GM21423 (cell line): Measurements from ENCODE around the gene CDYL.
A peak's percentile ranks its signal among the peaks of the same experiment; 100 is the strongest.

Source experiments
- ATAC-seq: cut with Tn5 transposase; IDR thresholded peaks from one replicate; pipeline ENCODE4 v1.9.1; 2021; ENCODE audit warnings: mild to moderate bottlenecking, moderate library complexity; ENCODE audit not compliant: unreplicated experiment

Gene CDYL

DNA sequence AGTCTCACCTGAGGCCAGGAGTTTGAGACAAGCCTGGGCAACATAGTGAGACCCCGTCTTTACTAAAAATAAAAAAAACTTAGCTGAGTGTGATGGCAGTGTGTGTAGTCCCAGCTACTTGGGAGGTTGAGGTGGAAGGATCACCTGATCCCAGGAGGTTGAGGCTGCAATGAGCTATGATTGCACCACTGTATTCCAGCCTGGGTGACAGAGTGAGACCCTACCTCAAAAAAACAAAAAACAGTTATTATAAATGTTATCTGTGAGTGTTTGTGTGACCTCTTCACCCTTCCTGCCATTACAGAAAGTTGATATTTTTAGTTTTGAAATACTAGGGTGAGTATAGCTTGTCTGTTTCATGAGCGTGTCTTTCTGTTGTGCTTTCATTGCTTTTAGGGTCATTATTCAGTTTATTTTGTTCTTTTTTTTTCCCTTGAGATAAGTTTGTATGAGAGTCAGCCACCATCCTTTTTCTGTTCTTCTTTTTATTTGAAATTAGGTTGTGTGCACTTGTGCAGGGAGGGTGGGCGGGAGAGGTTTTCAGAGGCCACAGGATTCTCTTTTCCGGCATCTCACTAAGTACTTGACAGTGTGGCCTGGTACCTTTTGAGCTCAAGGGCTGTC lies 26.2 kb downstream of the CDYL start:
- peak; percentile 64 for ATAC-seq

DNA sequence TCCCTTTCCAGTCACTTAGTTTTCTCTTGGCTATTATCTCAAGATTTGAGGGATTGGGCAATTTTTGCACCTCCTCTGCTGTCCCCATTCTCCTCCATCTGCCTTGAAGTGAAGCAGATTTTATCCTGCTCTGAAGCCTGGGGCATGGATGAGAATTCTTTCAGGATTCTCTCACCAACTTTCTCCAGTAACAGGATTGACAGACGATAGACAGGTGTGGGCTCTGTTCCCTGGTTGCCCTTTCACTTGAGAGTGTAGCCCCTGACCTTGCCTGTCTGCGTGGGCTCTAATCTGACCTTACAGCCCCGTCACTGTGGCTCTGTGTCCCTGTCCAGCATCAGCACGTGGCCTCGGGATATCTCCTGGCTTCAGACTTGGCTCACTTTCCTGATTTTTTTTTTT lies 27.1 kb downstream of the CDYL start:
- no peak for ATAC-seq

DNA sequence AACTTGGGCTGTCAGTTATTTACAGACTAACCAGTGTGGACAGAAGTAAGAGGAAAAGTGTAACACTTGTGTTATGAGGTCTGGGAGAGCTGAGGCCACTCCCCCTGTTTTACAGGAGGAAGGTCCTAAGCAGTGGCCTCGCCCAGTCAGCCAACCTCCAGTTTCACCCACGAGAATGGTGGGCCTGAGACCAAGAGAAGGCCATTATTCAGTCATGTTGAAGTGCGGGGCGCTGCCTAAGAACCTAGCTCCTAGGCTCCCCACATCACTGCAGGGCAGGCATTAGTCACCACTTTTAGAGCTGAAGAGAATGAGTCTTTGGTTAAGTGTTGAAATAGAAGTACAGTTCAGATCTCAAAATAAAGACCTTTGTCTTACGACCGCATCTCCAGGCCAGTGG lies 27.9 kb downstream of the CDYL start:
- ATAC-seq = no peak

DNA sequence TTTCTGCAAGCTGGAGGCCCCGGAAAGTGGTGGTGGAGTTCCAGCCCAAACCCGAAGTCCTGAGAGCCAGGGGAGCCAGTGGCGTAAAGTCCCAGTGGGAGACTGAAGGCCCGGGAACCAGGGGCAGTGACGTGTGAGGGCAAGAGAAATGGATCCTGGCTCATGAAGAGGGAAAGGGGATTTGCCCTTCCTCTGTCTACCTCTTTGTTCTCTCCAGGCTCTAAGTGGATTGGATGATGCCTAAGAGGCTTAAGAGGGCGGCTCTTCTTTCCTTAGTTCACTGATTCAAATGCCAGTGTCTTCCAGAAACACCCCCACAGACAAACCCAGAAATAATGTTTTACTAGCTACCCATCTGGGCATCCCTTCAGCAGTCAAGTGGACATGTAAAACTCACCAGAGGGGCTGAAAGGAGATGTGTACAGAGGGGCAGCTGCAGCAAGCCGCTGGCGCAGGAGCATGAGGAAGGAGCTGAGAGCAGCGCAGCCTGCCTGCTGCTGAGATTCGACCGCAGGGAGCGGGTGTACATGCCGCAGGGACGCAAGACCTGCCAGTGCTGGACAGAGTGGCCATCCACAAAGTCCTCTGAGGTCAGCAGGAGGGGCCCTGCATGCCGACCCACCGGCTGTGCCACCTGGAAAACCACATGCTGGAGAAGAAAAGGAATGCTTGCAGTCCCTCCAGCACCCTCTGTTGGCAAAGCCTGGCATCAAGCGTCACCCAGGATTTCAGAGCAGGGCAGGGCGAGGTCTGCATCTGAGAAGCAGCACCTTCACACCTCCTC lies 29.5 kb downstream of the CDYL start:
- no peak for ATAC-seq

DNA sequence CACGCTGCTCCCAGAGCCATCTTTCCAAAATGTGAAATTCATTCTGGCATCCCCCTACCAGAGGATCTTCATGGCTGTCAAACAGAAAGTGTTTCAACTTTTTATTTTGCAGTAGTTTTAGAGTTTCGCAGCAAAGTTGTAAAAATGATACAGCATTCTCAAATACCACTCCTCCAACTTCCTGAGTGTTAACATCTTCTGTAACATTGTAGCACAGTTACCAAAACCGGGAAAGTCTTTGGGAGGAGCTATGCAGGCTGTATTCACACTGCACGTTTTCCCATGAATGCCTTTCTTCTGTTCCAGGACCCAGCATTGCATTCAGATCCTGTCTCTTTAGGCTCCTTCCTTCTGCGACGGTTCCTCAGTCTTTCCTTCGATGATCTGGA lies 30.1 kb downstream of the CDYL start:
- no peak for ATAC-seq

DNA sequence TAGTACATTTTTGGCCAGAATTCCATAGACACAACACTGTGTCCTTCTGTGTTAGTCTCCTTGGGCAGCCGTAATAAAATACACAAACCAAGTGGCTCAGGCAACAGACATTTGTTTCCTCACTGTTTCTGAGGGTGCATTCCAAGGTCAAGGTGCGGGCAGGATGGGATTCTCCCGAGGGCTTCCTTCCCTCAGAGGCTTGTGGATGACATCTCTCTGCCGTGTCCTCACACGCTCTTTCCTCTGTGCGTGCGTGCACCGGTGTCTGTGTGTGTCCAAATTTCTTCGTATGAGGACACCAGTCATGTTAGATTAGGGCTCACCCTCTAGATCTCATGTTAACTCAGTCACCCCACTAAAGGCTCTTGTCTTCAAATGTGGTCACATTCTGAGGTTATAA lies 30.6 kb downstream of the CDYL start:
- no peak for ATAC-seq

DNA sequence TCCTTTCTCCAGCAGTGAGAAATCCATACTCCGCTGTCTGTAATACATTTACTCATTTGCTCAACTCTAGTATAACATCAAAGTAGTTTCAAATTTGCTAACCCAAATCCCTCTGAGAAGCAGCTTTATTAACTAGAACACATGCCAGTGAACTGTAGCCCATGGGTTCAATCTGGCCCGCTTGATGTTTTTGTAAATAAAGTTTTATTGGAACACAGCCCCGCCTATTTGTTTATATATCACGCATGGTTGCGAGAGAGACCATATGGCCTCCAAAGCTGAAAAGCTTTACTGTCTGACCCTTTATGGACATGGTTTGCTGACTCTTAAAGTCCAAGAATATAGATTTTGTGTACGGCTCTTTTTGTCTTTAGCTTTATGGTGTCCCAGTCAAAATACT lies 32.2 kb downstream of the CDYL start:
- ATAC-seq = no peak

DNA sequence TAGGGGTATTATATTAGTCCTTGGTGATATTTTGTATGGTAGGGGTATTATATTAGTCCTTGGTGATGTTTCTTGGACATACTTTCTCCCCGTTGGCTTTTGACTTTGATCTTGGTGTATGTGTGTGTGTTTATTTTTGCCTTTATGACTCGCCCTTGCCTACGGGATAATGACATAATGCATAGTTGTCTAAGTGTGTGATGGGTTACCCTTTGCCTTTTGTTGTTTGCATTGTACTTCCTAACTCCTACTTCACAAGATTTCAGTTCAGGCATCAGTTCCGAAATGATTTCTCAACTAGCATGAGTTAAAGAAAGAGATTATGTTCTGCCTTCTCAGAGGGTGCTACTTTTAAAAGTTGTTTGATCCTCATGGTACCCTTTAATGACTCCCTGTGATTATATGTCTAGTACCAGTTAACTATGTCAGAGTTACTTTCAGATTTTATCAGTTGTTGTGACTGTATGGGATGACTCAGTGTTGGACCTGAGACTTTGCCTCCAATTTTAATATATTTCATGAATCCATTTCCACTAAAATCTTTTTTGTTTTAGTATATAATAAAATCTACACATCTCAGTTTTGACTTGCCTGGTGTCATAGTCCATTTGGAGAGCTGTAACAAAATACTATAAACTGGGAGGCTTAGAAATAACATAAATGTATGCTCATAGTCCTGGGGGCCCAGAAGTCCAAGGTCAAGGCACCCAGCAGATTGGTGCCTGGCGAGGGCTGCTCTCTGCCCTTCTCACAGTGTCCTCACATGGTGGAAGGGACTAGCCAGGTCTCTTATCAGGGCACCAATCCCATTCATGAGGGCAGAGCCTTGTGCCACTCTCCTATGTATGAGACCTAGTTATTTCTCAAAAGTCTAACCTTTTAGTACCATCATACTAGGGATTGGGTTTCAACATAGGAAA lies 34.1 kb downstream of the CDYL start:
- ATAC-seq = no peak

DNA sequence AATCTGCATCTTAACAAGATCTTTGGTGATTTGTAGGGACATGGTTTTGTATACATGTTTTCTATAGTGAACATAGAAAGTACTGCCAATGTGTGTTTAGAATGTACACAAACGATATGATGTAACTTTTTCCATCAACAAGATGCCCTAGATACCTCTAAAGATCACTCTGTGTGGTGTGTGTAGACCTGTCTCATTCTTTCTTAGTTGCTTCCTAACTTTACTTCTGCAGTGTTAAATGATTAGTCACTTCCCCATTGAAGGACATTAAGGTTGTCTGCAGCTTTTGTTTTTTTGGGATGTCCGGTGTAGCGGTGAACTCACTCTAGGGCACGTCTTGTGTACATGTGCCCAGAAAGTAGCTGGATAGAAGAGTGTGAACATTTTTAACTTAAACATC lies 35.9 kb downstream of the CDYL start:
- no peak for ATAC-seq

DNA sequence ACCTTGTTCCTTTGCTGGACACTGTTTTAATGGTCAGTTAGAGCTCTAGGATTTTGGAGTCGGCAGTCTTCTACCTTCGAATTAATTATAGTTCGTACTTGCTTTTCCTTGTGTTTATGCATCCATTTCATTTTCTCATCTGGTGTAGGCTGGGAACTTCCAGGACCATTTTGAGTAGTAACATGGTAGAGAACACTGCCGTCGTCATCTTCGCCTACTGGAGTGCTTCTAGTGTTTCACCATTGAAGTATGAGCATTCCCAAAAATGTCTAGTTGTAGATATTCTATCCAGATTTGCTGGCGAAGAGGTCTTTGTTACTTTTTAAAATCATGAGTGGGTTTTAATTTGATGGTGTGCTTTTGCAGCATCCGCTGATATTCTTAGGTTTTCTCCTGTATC lies 36.9 kb downstream of the CDYL start:
- ATAC-seq = no peak

DNA sequence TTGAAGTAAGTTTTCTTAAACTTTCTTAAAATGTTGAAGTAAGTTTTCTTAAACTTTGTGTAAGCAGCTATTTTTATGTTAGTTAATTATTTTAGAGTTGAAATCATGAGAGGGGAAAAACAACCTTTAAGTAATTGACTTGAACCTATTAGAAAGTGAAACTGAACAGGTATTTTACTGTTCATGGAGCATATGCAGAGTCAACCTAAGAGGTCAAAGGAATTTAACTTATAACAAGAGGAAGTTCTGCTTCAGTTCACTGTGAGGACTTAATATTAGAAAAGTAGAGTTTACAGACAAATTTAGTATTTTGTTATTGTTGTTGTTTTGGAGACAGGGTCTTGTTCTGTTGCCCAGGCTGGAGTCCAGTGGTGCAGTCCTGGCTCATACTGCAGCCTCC lies 38.0 kb downstream of the CDYL start:
- ATAC-seq = peak; percentile 66

DNA sequence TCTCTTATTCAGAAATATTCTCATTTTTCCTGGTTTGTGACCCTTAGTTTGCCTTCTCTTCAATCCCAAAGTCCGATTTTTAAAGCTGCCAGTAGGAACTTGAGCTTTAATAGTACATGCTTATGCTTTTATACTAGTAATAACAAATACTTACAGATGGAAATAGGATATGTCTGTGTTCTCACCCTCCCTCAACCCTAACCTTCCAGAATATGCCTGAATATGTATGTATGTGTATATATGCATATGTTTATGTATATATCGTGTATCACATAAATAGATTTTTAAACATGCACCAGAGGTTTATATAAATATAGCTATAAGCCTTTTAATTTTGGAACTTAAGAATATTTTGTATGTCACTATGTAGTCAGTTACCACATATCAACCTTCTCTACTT lies 38.8 kb downstream of the CDYL start:
- no peak for ATAC-seq

DNA sequence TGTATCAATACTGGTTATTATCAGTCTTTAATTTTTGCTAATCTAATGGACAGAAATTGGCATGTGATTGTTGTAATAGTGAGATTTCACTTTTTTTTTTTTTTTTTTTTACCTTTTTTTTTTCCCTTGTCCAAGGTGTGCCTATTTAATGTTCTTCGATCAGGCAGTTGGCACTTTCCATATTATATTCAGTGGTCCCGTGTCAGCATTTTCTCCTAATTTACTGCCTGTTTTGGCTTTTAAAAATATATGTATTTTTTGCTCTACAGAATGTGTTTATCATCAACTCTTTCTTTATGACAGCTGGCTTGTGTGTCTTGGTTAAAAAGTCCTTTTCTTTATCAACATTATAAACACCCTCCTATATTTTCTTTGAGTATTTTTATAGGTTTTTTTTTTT lies 39.4 kb downstream of the CDYL start:
- no peak for ATAC-seq

DNA sequence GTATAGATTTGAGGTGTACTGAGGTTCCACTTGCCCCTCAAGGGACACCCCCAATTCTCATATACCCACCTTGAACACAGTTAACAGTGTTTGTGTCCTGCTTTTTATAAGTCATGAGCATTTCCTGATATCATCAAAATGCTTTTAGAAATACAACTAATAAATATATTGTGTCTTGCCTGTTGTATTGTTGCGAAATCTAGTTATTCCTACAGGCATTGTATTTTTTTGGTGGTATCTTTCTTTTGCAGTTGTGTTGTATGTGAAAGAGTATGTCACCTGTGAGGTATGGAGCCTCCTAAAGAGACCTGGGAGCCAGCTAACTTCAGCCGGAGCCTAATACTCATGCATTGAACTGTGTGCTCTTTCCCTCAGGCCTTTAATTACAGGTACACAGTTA lies 40.7 kb downstream of the CDYL start:
- no peak for ATAC-seq

DNA sequence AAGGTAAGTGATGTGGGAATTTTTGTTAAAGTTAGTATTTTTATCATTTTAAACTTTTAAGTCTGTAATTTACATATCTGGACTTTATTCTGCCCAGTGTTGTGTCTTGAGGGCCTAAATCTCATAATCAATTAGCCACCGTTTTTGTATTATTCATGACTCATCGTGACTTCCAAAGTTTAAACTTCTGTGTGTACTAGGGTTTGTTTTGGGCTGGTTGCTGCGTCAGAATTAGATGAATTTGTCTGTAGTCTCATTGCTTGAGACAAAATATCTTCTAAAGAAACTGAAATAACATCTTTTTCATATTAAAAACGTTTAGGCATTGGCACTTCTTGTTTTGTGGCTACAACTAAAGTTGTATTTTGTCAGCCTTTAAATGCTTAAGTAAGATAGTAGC lies 41.3 kb downstream of the CDYL start:
- ATAC-seq = no peak

DNA sequence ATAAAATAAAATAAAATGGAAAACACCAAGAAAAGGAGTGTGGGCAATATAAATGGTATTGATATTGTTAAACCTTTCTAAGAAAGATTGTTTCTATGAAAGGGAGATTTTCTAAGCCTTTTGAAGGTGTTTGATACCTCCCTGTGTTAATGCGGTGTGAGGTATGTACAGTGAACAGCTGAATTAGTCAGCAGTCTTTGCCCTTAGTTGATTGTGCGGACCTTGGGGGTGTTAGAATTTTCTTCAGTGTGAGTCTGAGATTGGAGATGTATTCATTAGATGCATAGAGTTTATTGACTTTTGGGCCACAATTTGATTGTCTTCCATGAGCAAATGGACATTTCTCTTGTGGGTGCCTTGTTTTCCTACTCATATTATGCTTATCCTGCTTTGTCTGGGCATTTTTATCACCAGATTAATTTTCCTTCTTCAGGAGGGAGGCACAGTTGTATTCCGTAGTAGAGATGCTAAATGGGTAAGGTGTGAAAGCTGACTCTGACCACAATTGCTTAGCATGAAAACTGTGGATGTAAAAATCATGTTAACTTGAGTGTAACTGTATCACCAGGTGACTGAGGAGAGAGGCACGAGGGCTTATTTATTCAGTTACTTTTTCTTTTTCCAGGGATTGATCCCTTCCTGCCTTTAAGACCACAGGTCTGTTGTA lies 42.2 kb downstream of the CDYL start:
- no peak for ATAC-seq

DNA sequence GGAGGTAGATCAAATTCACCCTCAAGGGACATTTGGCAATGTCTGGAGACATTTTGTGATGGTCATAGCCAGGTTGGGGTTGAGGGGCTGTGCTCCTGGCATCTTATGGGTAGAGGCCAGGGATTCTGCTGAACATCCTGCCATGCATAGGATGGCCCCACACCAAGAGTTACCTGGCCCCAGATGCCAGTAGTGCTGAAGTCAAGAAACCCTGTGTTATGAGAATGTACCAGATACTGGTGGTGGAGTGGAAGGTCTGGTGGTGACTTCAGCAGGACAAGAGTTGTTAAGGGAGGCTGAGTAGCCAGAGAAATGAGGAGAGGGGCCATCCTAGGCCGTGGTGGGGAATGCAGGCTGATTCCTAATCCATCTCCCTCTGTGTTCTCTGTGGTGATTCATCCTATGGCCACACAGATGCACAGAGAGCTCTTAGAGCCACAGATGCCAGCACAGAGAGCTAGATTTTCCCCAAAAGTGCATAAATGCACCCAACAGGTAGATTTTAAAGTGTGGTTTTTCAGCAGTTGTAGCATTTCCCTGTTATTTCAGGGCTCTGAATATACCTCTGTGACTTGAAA lies 43.6 kb downstream of the CDYL start:
- no peak for ATAC-seq

DNA sequence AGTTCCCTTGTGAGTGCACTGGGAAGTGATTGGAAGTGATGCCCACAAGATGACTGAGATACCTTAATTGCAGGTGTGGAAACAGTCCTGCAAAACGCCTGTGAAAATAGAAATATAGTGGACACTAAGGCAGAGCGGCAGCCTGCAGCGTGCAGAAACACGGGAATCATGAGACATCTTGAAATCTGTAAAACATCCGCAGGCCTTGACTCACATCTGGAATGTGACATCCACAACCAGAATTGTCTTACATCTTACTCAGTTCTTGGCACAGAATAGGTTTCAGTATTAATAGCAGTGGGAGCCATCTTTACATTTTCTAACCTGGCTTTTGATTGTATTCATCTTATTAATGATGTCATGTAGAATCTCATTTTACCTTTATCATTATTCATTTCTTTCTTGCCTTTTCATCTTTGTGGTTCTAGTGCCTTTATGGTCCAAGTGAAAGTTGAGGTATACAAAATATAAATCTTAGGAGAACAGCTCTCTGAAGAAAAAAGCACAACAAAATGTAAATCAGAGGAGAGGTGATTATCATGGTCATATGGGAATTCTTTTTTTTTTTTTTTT lies 44.6 kb downstream of the CDYL start:
- no peak for ATAC-seq

DNA sequence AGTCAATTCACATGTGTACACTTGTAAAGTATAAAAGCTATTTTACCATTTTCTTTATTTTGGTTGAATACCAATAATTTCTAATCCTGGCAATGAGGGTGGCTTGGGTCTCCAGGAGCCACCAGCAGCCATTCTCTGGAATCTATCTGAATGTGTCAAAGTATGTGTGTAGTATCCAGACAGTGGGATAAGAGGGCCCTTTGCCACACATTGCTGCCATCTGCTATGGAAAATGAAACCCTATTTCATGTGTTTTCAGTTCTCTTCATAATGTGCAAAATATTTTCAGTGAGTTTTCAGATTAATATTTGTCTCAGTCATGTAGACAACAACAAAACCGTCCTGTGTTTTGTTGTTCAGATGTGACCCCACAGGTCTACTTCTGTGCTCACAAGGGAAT lies 46.3 kb downstream of the CDYL start:
- ATAC-seq = no peak

DNA sequence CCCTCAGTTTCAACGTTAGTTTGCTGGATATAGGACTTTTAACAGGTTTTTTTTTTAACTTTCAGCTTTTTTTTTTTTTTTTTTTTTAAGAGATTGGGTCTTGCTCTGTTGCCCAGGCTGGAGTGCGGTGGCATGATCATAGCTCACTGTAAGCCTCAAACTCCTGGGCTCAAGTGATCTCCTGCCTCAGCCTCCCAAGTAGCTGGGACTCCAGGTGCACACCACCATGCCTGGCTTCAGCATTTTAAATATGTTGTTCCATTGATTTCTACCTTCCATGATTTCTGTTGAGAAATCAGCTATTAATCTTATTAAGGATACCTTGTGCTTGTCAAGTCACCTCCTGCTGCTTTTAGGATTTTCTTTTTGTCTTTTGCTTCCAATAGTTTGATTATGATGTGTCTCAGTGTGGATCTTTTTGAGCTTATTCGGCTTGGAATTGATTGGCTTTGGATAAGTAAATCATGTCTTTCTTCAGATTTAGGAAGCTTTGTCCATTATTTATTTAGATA lies 52.0 kb downstream of the CDYL start:
- ATAC-seq = no peak
